Measurements from ENCODE around the gene C19orf47.

GRCh38 chr19:40377876-40378385 lies 29.7 kb upstream of the C19orf47 start:
- no peak for TF ChIP-seq CTCF (IDR thresholded peaks at IDR 0.05)
- TF ChIP-seq POLR2A (IDR thresholded peaks at IDR 0.05) = no peak
